HG03280 (cell line): ENCODE measurements around the gene RPRD1B.
A peak's percentile ranks its signal among the peaks of the same experiment; 100 is the strongest.
"Not testable (repeated sequence)": the region's sequence is repeated elsewhere in the genome, so short reads cannot be mapped to it uniquely, and the experiment has no call there.

Source experiments
- ATAC-seq: cut with Tn5 transposase; IDR thresholded peaks from one replicate; pipeline ENCODE4 v1.9.1; 2021; ENCODE audit warnings: mild to moderate bottlenecking, moderate library complexity; ENCODE audit not compliant: unreplicated experiment

RPRD1B gene

GRCh38 chr20:38095017-38095686 lies 61.6 kb downstream of the RPRD1B start:
- peak; percentile 4 for ATAC-seq

GRCh38 chr20:38098952-38099351 lies 65.4 kb downstream of the RPRD1B start:
- no peak for ATAC-seq

- not testable (repeated sequence) for ATAC-seq
Measured at GRCh38 chr20:38102206-38102605, 68.7 kb downstream of the RPRD1B start.

DNA sequence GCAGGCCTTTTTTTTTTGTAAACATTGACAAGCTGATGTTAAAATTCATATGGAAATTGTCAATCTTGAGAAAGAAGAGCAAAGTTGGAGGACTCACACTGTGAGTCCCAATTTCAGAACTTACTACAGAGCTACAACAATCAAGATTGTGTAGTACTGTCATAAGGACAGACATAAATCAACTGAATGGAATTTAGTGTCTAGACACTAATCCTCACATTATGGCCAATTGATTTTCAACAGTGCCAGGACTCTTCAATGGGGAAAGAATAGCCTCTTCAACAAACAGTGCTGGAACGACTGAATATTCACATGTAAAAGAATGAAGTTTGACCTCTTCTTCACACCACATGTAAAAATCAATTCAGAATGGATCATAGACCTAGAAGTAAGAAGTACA lies 70.7 kb downstream of the RPRD1B start:
- ATAC-seq, result no peak

GRCh38 chr20:38106461-38106860 lies 72.9 kb downstream of the RPRD1B start:
- ATAC-seq, result no peak

DNA sequence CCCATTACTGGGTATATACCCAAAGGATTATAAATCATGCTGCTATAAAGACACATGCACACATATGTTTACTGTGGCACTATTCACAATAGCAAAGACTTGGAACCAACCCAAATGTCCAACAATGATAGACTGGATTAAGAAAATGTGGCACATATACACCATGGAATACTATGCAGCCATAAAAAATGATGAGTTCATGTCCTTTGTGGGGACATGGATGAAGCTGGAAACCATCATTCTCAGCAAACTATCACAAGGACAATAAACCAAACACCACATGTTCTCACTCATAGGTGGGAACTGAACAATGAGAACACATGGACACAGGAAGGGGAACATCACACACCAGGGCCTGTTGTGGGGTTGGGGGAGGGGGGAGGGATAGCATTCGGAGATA lies 73.8 kb downstream of the RPRD1B start:
- not testable (repeated sequence) for ATAC-seq

DNA sequence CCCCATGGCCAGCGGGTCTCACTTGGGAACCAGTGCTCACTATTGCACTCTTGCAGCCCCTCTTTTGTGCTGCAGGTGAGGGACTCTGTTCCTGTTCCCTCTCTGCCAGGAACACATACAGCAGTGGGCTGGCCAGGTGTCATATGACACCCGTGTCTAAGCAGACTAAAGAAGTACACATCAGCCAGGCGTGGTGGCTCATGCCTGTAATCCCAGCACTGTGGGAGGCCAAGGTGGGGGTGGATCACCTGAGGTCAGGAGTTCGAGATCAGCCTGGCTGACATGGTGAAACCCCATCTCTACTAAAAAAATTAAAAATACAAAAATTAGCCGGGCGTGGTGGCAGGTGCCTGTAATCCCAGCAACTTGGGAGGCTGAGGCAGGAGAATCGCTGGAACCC lies 74.4 kb downstream of the RPRD1B start:
- not testable (repeated sequence) for ATAC-seq

- ATAC-seq, result no peak
Measured at GRCh38 chr20:38108438-38108985, 75.0 kb downstream of the RPRD1B start.

- ATAC-seq, result no peak
Measured at GRCh38 chr20:38108986-38109541, 75.5 kb downstream of the RPRD1B start.

DNA sequence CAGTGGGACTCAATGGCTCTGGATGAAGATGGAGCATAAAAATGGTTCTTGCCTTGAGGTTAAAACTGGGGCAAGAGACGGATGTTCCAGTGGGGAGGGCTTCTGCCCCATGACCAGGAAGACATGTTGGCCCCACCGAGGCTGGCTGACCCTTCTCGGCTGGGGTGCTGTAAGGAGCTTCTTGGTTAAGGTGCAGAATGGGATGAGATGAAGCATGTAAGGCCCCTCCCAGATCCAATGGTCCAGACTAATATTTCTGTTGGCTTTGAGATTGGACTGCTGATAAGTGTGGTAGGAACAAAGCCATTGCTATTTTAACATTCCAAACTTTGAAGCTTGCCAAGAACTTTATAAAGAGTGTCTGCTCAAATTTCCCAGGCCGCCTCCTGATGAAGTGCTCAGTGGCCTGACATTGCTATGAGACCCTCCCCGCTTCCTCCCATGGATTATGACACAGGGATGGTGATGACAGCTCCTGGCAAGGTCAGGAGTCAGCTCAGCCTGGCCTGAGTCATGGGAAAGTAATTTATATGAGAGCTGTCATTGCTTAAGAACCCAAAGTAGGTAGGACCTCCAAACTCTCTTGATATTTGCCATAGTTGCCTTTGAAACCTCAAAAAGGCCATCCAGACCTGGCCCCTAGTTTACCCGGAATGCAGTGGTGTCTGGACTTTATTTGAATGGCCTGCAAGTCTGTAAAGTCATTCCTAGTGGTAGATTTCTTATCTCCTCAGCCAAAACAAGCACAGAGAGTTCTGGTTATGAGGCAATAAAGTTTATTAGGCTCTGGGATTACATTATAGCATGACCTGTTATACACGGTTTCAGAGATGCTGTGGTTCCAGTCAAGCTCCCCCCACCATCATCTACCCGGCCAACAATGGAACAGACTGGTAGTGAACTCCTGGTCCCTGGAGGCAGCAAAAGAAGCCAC lies 76.3 kb downstream of the RPRD1B start:
- ATAC-seq, result no peak

DNA sequence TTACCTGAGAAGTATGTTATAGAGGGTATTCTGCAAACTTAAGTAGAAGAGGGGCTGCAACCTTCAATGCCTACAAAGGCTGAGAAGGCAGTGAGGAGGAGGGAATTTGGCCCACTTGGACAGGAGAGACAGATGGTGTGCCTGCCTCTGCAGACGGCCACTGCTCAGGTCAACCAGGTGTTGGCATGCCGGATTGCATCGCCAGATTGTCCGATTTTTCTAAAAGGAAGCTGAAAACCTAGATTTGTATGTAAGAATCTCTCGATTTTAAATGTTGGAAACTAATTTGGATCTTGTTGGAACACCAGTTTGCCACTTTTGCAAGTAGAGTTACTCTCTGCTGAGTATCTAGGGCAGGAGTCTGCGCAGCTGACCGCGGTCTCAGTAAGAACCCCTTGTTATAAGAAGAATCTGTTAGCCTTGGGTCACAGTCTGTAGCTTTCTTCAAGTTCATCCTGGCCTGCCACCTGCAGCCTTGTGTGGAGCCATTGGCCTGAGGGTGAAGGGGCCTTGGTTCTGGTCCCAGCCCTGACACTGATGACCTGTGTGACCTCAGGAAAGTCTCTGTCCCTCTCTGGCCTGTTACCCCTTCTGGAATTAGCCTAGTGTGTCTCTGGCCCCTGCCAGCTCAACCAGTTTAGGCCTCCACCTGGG lies 77.1 kb downstream of the RPRD1B start:
- ATAC-seq, result no peak

- ATAC-seq, result no peak
Measured at GRCh38 chr20:38111366-38112232, 78.1 kb downstream of the RPRD1B start.

DNA sequence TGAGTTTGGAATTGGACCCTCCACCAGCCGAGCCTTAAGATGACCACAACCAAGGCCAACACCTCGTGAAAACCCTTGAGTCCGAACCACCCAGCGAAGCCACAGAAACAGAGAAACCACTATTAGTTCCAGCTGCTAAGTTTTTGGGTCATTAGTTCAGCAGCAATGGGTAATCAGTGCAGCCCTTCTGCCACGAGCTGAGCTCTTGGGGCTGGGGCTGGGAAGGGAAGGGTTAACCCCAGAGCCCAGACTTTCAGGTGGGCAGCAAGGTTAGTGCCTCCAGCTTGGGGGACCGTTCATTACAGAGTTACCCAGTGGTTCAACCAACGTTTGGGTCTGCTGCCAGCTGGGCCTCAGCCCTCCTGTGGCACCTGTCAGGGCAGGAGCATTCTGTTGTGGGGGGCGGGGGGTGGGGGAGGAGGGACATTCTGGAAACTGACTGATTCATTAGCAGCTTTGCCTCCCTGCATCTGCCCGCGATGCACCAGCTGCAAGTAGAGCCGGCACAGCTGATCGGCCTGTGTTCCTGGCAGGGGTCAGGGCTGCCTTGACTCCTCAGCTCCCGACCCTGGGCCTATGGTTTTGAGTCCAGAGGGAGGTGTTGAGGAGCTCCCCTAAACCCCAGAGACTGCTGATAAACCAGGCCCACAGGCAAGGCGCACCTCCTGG lies 78.8 kb downstream of the RPRD1B start:
- ATAC-seq, result no peak

DNA sequence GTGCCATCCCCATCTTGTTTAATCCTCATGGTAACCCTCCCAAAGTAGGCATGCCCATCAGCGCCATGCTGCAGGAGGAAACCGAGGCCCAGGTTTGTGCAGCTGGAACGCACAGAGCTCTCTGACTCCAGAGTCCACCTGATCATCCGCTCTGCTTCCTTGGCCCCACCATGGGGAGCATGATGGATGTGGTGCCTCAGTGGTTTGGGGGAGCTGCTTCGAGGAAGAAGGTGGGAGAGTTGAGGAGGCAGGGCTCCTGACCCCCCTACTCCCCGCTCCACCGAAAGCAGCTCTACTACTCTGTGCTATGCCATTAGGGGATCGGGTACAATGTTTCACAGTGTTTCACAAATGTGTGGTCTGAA lies 79.4 kb downstream of the RPRD1B start:
- ATAC-seq, result no peak

DNA sequence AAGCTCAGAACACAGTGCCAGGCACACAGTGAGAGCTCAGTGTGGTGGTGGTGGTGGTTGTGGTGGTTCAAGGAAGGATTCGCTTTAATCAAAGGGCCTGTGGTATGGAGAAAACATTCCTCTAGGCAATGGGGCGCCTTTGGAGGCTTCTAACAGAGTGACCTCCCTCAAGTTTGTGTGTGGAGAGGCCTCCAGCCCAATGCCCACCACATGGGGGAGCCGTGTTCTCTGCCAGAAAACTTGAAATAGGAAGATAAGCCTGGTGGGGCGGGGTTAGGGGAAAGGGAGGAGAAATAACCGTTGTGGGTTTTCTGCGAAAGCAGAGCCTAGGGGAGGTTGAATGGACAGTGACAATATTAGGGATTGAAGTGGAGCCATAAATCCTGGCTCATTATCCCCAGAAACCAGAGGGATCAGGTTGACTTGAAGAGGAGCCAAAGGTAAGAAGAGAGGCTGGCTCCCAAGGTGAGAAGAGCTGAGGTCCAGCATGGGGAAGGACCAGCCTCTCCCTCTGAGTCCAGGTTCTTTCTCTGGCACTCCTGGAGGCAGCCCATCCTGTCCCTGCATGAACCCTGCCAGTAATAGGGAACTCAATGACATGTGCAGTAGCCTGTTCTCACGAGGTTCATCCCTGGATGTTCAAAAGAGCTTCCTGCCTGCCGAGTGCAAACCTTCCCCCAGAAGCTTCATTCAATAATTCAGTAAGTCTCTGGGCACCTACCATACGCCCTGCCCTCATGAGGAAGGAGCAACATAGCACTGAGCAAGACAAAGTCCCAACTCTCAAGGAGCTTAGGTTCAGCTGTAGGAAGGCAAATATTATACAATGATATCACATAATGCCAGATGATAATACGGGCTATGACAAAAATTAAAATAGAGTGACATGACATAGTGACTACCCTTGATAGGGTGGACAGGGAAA lies 80.1 kb downstream of the RPRD1B start:
- ATAC-seq, result no peak

- ATAC-seq, result no peak
Measured at GRCh38 chr20:38114353-38114791, 80.8 kb downstream of the RPRD1B start.

DNA sequence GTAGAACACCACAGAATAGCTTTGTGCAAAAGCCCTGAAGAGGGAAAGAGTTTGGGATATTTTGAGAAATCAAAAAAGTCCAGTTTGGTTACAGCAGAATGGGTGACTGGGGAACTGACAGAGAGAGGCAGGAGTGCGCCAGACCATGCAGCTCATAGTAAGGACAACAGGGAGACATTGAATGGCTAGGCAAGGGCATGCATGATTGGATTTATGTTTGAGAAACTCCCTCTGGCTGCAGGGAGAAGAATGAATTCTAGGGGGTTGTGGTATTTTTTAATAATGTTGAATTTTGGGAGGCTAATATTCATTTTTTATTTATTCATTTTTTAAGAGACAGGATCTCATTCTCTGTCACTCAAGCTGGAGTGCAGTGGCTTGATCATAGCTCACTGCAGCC lies 81.7 kb downstream of the RPRD1B start:
- no peak for ATAC-seq

- no peak for ATAC-seq
Measured at GRCh38 chr20:38115896-38116295, 82.3 kb downstream of the RPRD1B start.
